A673 (cell line): Measurements from ENCODE around the gene UBN2. TPM values are rescaled to one million over a fixed set of nuclear protein-coding genes. Genes with fewer than 3 reads are reported as not detected.

ENCODE experiments used
- BruUV-seq: library from RNA; stranded (reverse); fragments of 400-500 nt; replicated peaks from 2 replicates; lab custom pipeline; 2021; lab: Mats Ljungman, UMichigan
- CTCF ChIA-PET: fragments of 300-600 bp; sonication (Branson Sonifier 250); formaldehyde crosslinking; loops from one replicate; lab custom pipeline; 2022; ENCODE audit warnings: antibody characterized with exemption; lab: Charles Lee
- POLR2A ChIA-PET: fragments of 300-600 bp; sonication (Branson Sonifier 250); formaldehyde crosslinking; loops from one replicate; lab custom pipeline; 2022; ENCODE audit warnings: antibody characterized with exemption; ENCODE audit not compliant: low non-redundant PET; lab: Charles Lee
- DNase-seq: peaks from one replicate; pipeline ENCODE4 v3.0.0-alpha.2; 2015; ENCODE audit warnings: low spot score
- H3K27ac ChIP-seq: fragments of 200-600 bp; sonication (generic); 2 replicates; pipeline ENCODE4 v1.5.1; 2016; ENCODE audit warnings: mixed run types, low read depth, mild to moderate bottlenecking, mixed read lengths, antibody characterized with exemption, low read length; ENCODE audit not compliant: poor library complexity, severe bottlenecking
- H3K27me3 ChIP-seq: fragments of 200-600 bp; sonication (generic); replicated peaks from 2 replicates; pipeline ENCODE4 v1.6.1; 2017; ENCODE audit warnings: mixed run types, low read depth, mild to moderate bottlenecking, mixed read lengths, antibody characterized with exemption, low read length; ENCODE audit not compliant: insufficient read depth, poor library complexity
- H3K36me3 ChIP-seq: fragments of 200-600 bp; sonication (generic); 2 replicates; pipeline ENCODE4 v1.6.1; 2016; ENCODE audit warnings: mixed run types, mild to moderate bottlenecking, mixed read lengths, antibody characterized with exemption, low read length; ENCODE audit not compliant: insufficient read depth, poor library complexity, severe bottlenecking
- H3K4me1 ChIP-seq: fragments of 200-600 bp; sonication (generic); 2 replicates; pipeline ENCODE4 v1.6.1; 2017; ENCODE audit warnings: mixed run types, mild to moderate bottlenecking, mixed read lengths, antibody characterized with exemption, low read length; ENCODE audit not compliant: insufficient read depth, poor library complexity, severe bottlenecking
- H3K4me3 ChIP-seq: fragments of 200-600 bp; sonication (generic); 2 replicates; pipeline ENCODE4 v1.5.1; 2016; ENCODE audit warnings: low read depth, mixed run types, mild to moderate bottlenecking, mixed read lengths, low read length; ENCODE audit not compliant: poor library complexity, severe bottlenecking
- H3K9me3 ChIP-seq: fragments of 200-600 bp; sonication (generic); 2 replicates; pipeline ENCODE4 v1.6.1; 2016; ENCODE audit warnings: mixed run types, low read depth, mild to moderate bottlenecking, mixed read lengths, antibody characterized with exemption, low read length; ENCODE audit not compliant: poor library complexity, severe bottlenecking
- CTCF ChIP-seq: fragments of 300-800, 200-600 bp; sonication (generic); conservative IDR thresholded peaks from 2 replicates; pipeline ENCODE4 v1.5.1; 2017; ENCODE audit warnings: low read depth, mild to moderate bottlenecking, antibody characterized with exemption, low read length, moderate library complexity, mixed read lengths
- EZH2 ChIP-seq: fragments of 200-600 bp; sonication (generic); IDR thresholded peaks from 2 replicates; pipeline ENCODE4 v1.6.1; 2017; ENCODE audit warnings: borderline replicate concordance, low read depth, mild to moderate bottlenecking, mixed read lengths, antibody characterized with exemption, low read length; ENCODE audit not compliant: poor library complexity, severe bottlenecking
- intact Hi-C: fragments of 100-400 bp; cut with micrococcal nuclease; formaldehyde crosslinking; loops from one replicate; pipeline ENCODE4 v1.10.0; 2022; ENCODE audit not compliant: unreplicated experiment
- total RNA-seq: library from RNA; stranded (reverse); gene quantifications from 2 replicates; pipeline ENCODE4 v1.2.3, GENCODE V29; 2021

The UBN2 gene
- total RNA-seq, 1 experiment from 2014 or later: 14.5 TPM

- no peaks in the 10 kb centered on the region for H3K27me3 ChIP-seq
- peaks cover 6% of the 10 kb centered on the region for H3K36me3 ChIP-seq
- no peak for TF ChIP-seq CTCF
- TF ChIP-seq EZH2: no peak
- H3K27ac ChIP-seq: no peak overlapping the region
- no TSS peak for BruUV-seq
- no peak for DNase-seq
- ChIA-PET CTCF (no interaction called here), POLR2A (no interaction called here)
- no peak overlapping the region for H3K4me3 ChIP-seq
- intact Hi-C loops: no loop called here
- no peaks in the 10 kb centered on the region for H3K4me1 ChIP-seq
- no peaks in the 10 kb centered on the region for H3K9me3 ChIP-seq
Measured at GRCh38 chr7:139254281-139254680, 23.2 kb downstream of the UBN2 start.

DNA sequence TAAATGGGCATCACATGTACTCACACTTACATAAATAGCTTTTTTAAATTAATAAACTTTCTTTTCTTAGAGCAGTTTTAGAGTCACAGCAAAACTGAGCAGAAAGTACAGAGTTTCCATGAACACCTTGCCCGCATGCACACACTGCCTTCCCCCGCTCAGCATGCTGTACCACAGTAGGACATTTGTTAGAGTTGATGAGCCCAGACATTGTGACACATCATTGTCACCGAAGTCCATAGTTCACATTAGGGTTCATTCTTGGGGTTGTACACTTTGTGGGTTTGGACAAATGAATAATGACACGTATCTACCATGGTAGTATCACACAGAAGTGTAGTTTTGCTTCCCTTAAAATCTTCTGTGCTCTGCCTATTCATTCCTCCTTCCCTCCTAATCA, 23.7 kb downstream of the UBN2 start:
- Histone ChIP-seq H3K36me3 (peaks cover 6% of the 10 kb centered on the region), H3K27ac (no peak overlapping the region), H3K9me3 (no peaks in the 10 kb centered on the region), H3K4me1 (no peaks in the 10 kb centered on the region), H3K27me3 (no peaks in the 10 kb centered on the region), H3K4me3 (no peak overlapping the region)
- intact Hi-C loops: no loop called here
- ChIA-PET POLR2A (no interaction called here), CTCF (no interaction called here)
- DNase-seq: no peak
- BruUV-seq: no TSS peak
- TF ChIP-seq CTCF (no peak), EZH2 (no peak)

DNA sequence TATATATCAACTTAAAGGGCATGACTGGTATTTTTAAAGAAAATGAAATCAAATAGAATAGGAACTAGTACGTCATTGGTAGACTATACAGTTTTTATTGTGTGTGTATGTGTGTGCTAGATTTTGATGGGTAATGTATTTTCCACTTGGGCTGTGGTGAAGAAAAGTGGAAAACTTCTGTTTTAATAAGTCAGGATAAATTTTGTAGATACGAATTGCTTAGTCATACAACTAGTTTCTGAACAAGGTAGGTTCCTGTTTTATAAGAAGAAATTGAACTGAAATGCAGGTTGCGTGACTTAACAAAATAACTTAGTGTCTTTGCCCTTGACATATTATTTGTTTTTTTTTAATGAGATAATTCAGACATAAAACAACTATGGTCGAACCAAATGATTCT, 24.3 kb downstream of the UBN2 start:
- Histone ChIP-seq H3K27me3 (no peaks in the 10 kb centered on the region), H3K36me3 (peaks cover 8% of the 10 kb centered on the region), H3K4me3 (no peak overlapping the region), H3K4me1 (no peaks in the 10 kb centered on the region), H3K27ac (no peak overlapping the region), H3K9me3 (no peaks in the 10 kb centered on the region)
- intact Hi-C loops: no loop called here
- no TSS peak for BruUV-seq
- no peak for TF ChIP-seq CTCF
- POLR2A ChIA-PET: no interaction called here
- no peak for DNase-seq
- CTCF ChIA-PET: no interaction called here
